NCI-H1105 treated with DMSO at 0.1 percent for 48 hours (cell line): Measurements from ENCODE around the gene SBF2.
"Not testable (repeated sequence)": the region's sequence is repeated elsewhere in the genome, so short reads cannot be mapped to it uniquely, and the experiment has no call there.

Experiments
- DNase-seq: peaks from one replicate; lab custom pipeline; 2025; lab: John Stamatoyannopoulos, UW

Gene SBF2

GRCh38 chr11:10066441-10066840 lies 227.6 kb downstream of the SBF2 start:
- DNase-seq, result no peak

- no peak for DNase-seq
These were observed 229.2 kb downstream of the SBF2 start for GRCh38 chr11:10064828-10065227.

GRCh38 chr11:10058356-10058755 lies 235.7 kb downstream of the SBF2 start:
- no peak for DNase-seq

GRCh38 chr11:10051868-10052586 lies 242.0 kb downstream of the SBF2 start:
- no peak for DNase-seq

GRCh38 chr11:10050561-10050960 lies 243.5 kb downstream of the SBF2 start:
- no peak for DNase-seq

- no peak for DNase-seq
These were observed 244.3 kb downstream of the SBF2 start for GRCh38 chr11:10049756-10050155.

- peak; percentile 9 for DNase-seq
These were observed 245.7 kb downstream of the SBF2 start for GRCh38 chr11:10048350-10048749.

- no peak for DNase-seq
These were observed 249.4 kb downstream of the SBF2 start for GRCh38 chr11:10044618-10045017.

GRCh38 chr11:10042699-10043098 lies 251.3 kb downstream of the SBF2 start:
- no peak for DNase-seq

- no peak for DNase-seq
These were observed 252.1 kb downstream of the SBF2 start for GRCh38 chr11:10041748-10042446.

- DNase-seq, result no peak
These were observed 252.7 kb downstream of the SBF2 start for GRCh38 chr11:10041332-10041731.

GRCh38 chr11:10038521-10039302 lies 255.3 kb downstream of the SBF2 start:
- DNase-seq, result no peak

GRCh38 chr11:10035932-10036331 lies 258.1 kb downstream of the SBF2 start:
- not testable (repeated sequence) for DNase-seq

- no peak for DNase-seq
These were observed 261.1 kb downstream of the SBF2 start for GRCh38 chr11:10032935-10033334.

GRCh38 chr11:10030122-10030490 lies 263.9 kb downstream of the SBF2 start:
- no peak for DNase-seq

- DNase-seq, result no peak
These were observed 264.5 kb downstream of the SBF2 start for GRCh38 chr11:10029386-10030121.

- DNase-seq, result no peak
These were observed 267.5 kb downstream of the SBF2 start for GRCh38 chr11:10026514-10026913.

- no peak for DNase-seq
These were observed 270.8 kb downstream of the SBF2 start for GRCh38 chr11:10023212-10023611.

- no peak for DNase-seq
These were observed 271.3 kb downstream of the SBF2 start for GRCh38 chr11:10022764-10023163.

- no peak for DNase-seq
These were observed 272.5 kb downstream of the SBF2 start for GRCh38 chr11:10021563-10021962.

- peak; percentile 68 for DNase-seq
These were observed 273.9 kb downstream of the SBF2 start for GRCh38 chr11:10019906-10020682.
